ENCODE data around the gene CSTPP1.
"Not testable (repeated sequence)": the region's sequence is repeated elsewhere in the genome, so short reads cannot be mapped to it uniquely, and the experiment has no call there.

The CSTPP1 gene

DNA sequence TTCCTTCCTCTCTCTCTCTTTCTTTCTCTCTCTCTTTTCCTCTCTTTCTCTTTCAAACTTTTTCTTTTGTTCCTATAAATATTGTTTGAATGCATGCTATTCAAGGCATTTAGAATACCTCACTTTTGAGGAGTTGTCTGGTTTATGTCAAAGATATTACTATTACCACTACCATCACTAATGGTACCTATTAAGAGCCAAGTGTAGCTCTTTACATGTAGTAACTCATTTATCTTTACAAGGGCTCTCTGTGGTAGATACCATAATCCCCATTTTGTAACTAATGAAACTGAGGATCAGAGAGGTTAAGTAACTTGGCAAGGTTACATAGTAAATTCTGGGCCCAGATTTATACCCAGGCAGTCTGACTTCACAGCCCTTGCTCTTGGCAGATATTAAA lies 116.0 kb downstream of the CSTPP1 start:
- no peak for DNase-seq

- no peak for DNase-seq
These were observed 119.0 kb downstream of the CSTPP1 start for GRCh38 chr11:47055534-47055933.

- peak; percentile 5 for DNase-seq
These were observed 119.8 kb downstream of the CSTPP1 start for GRCh38 chr11:47056261-47056915.

GRCh38 chr11:47057365-47057764 lies 120.8 kb downstream of the CSTPP1 start:
- DNase-seq, result no peak

DNA sequence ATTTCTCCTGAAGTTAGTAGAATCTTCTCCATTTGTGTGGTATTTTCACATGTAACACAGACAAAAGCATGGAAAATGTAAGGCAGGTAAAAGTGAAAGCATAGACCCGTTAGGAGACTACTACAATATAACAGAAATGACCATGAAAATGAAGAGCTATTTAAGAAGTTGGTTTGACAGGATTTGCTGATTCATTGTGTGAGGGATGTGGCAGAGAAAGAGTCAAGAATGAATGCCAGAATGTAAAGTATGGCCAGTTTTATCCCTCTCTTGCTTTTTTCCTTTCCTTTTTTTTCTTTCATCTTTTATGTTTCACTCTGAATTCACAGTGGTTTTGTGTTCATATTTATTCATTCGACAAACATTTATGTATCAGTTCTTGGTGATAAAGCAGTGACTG lies 124.2 kb downstream of the CSTPP1 start:
- DNase-seq, result no peak

GRCh38 chr11:47061429-47062178 lies 125.0 kb downstream of the CSTPP1 start:
- DNase-seq, result peak; percentile 6

DNA sequence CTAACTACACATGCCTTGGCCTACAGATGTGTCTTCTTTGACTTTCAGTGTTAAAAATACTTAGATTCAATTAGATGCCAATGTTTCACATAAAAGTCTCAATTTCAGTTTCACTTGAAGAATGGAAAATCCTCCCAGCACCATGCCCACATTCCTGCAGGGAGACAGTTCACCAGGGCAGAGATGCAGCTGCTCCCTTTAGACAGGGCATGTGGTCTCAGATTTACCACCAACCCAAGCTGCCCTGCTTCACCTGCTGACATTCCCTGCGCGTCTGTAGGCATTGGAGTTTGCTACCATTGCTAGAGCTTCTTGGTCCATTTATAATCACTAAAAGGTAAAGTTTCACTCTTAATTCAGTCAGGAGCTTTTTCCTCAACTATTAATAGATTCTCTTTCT lies 126.2 kb downstream of the CSTPP1 start:
- no peak for DNase-seq

- no peak for DNase-seq
These were observed 130.8 kb downstream of the CSTPP1 start for GRCh38 chr11:47067401-47067800.

DNA sequence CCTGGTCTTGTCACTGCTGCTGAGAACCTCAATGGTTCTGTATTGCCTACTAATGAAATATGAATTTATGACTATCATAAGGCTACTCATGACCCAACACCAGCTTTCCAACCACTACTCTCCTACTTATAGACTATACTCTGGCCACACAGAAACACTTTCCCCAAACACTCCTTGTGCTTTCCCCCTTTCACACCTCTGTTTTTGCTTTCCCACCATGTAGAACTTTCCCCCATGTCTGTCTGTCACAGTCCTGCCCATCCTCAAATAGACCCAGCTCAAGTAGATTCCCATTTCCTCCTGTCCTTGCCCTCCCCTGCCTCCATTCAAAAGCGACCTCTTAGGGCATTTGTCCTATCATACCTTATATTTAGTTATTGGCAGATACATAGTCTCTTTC lies 134.2 kb downstream of the CSTPP1 start:
- DNase-seq, result no peak

DNA sequence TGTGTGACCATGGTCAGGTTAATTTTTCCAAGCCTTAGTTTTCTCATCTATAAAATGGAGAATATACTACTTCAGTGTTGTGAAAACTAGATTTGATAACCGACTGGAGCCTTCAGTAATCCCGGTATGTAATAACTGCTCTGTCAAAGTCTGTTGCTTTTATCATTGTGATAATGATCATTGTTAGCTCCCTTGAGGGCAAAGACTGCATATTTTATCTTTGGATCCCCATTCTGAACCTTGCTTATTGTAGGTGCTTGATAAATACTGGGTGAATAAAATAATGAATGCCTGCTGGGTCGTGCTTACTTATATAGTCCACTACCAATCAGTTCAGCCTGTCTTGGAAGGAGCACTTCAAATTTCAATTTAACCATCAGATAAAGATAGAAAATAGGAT lies 134.8 kb downstream of the CSTPP1 start:
- no peak for DNase-seq

DNA sequence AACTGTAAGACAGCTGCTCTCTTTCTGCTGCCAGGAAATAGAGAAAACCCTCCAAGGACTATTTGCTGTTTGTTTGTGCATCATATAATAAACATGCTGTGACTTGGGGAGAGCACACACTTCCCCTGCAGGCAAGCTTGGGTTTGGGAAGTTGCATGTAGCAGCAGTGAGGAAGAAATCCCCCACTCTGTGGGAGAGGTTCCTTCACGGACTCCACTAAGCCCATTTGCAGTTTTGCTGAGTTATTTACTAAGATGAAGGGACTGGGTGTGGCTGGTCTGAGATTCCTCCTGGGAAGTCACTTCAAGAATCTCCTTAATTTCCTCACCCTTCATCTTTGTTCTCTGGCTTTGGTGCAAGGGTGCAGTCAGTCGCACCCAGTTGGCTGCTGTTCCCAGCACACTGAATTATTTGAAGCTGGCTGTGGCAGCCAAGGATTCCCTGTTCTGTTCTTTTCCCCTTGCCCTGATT lies 135.3 kb downstream of the CSTPP1 start:
- DNase-seq, result no peak

DNA sequence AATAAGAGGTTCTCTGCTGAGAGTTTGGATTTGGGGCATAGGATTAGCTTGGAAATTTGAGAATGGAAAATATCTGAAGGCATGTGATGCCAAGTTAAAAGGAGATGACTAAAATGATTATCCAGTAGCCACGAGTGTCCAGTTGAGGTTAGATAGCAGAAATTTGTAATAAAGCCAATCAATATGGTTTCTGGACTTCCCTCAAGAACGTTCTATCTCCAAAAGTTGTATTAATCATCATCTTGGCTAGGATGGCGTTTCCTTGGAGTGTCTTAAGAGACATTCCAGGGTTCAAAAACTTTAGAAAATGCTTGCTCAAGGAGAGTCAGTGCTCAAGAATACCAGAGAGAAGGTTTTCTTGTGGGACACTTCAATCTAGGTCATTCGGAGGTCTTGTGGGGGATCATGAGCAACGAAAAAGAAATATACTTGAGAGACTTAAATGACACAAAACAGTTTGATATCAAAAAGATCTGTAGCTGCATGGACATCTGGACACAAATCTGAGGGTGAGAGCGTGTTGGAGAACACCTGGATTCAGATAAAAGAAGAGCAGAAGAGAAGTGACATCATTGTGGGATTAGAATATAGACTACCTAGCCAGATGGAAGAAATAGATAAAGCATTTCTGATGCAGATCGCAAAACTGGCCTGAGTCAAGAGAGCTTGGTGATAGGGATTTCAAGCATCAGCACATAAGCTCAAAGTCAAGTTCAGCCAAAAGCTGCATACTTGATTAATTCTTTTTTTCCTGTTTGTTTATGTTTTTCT lies 142.4 kb downstream of the CSTPP1 start:
- DNase-seq, result no peak

GRCh38 chr11:47080775-47081174 lies 144.2 kb downstream of the CSTPP1 start:
- DNase-seq, result not testable (repeated sequence)

GRCh38 chr11:47083913-47084312 lies 147.4 kb downstream of the CSTPP1 start:
- DNase-seq, result no peak

- DNase-seq, result no peak
These were observed 151.2 kb downstream of the CSTPP1 start for GRCh38 chr11:47087801-47088200.

DNA sequence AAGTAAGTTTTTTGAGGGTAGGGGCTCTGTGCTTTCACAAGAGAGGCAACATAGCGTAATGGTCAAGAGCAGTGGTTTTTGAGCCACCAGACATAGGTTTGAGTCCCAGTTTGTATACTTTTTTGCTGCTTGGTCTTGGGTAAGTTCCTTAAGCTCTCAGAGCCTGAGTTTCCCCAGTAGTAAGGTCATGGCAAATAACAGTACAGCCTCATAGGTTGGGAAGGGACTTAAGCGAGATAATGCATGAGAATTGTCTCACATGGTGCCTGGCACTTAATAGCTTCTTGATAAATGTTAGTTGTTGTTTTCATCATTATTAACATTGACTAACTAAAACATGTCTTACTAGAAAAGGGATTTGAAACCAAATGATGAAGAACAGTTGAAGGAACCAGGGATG lies 157.0 kb downstream of the CSTPP1 start:
- no peak for DNase-seq

GRCh38 chr11:47096871-47097270 lies 160.3 kb downstream of the CSTPP1 start:
- DNase-seq, result not testable (repeated sequence)

DNA sequence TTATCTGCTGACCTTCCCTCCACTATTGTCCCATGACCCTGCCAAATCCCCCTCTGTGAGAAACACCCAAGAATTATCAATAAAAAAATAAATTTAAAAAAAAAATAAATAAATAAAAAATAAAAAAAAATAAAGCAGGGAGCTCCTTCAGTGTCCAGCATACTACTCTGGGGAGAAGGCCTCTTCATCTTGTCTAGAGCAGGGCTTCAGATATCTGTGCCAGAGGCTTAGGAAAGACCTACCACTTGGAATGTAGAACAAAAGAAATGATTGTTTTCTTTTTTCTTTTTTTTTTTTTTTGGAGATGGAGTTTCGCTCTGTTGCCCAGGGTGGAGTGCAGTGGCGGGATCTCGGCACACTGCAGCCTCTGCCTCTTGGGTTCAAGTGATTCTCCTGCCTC lies 161.7 kb downstream of the CSTPP1 start:
- not testable (repeated sequence) for DNase-seq

- no peak for DNase-seq
These were observed 162.8 kb downstream of the CSTPP1 start for GRCh38 chr11:47099214-47099917.

DNA sequence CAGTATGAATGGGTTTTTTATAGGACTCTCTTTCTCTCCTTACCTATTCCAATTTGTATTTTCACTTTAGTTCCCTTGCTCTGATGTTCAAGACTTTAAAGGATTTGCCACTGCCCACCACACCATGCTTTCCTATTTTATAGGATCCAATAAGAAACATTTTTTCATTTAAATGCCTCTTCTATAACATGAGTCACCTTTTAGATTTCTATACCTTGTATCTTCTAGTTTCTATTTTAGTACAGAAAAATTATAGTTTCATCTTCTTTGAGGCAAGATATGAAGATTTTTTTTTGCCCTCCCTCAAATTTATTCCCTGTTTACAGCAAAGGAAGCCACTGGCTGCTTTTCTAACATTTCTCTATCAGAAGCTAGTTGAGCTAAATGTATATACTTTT lies 163.4 kb downstream of the CSTPP1 start:
- no peak for DNase-seq

DNA sequence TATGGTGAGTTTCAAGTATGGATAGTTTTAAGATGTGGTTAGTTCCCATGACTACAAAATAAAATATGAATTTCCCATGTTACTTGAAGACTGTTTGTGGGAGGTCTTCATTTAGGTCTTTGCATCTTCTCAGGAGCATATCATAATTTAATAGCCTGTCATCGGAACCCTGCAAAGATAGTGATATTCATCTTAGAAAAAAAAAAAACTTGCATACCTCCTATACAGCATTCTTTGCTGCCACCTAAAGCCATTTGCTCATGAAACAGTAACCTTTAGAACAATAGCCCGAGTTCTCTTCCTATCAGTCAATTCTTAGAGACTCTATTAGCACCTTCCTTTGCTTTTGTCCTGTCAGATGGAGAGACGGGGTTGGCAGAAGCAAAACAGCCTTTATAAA lies 164.8 kb downstream of the CSTPP1 start:
- DNase-seq, result no peak

- DNase-seq, result peak; percentile 35
These were observed 167.8 kb downstream of the CSTPP1 start for GRCh38 chr11:47104261-47104950.

All from eye (tissue), 1 donor.